A673 (cell line): ENCODE data around the gene RABGAP1L.

Experiments used
- EZH2 ChIP-seq: fragments of 200-600 bp; sonication (generic); IDR thresholded peaks from 2 replicates; pipeline ENCODE4 v1.6.1; 2017; ENCODE audit warnings: borderline replicate concordance, low read depth, mild to moderate bottlenecking, mixed read lengths, antibody characterized with exemption, low read length; ENCODE audit not compliant: poor library complexity, severe bottlenecking
- TF ChIP-seq, protein P1 (sequence below): fragments of 300-800, 200-600 bp; sonication (generic); conservative IDR thresholded peaks from 2 replicates; pipeline ENCODE4 v1.5.1; 2017; ENCODE audit warnings: low read depth, mild to moderate bottlenecking, antibody characterized with exemption, low read length, moderate library complexity, mixed read lengths

DNA sequence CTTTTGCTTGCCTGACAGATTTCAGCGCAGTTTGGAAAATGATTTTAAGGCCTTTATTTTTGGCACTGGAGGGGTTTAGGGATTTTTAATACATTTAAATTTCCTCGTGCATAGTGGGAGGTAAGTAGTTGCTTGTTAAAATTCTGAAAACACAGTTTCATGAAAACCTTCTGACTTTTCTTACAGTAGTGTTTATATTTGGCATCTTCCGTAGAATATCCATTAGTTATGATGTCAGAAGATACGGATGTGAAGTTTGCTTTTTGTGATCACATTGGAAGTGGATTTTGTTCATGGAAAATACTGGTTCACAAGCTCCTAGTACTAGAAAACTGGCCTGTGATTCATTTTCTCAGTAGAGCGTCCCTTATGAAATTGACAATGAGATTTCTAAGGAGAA, 1.3 kb downstream of the RABGAP1L start:
- TF ChIP-seq, protein P1, sequence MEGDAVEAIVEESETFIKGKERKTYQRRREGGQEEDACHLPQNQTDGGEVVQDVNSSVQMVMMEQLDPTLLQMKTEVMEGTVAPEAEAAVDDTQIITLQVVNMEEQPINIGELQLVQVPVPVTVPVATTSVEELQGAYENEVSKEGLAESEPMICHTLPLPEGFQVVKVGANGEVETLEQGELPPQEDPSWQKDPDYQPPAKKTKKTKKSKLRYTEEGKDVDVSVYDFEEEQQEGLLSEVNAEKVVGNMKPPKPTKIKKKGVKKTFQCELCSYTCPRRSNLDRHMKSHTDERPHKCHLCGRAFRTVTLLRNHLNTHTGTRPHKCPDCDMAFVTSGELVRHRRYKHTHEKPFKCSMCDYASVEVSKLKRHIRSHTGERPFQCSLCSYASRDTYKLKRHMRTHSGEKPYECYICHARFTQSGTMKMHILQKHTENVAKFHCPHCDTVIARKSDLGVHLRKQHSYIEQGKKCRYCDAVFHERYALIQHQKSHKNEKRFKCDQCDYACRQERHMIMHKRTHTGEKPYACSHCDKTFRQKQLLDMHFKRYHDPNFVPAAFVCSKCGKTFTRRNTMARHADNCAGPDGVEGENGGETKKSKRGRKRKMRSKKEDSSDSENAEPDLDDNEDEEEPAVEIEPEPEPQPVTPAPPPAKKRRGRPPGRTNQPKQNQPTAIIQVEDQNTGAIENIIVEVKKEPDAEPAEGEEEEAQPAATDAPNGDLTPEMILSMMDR, result no peak
- TF ChIP-seq EZH2, result no peak
